Immature natural killer cell (primary cell): ENCODE data around the gene UBE2D3. TPM values are rescaled to one million over a fixed set of nuclear protein-coding genes. Genes with fewer than 3 reads are reported as not detected.
"Not testable (repeated sequence)": the region's sequence is repeated elsewhere in the genome, so short reads cannot be mapped to it uniquely, and the experiment has no call there.

Source experiments
- DNase-seq, 3 donors: peaks; one replicate each; pipeline ENCODE4 v3.0.0; 2022; ENCODE audit warnings: mixed read lengths in 1 of 3
- H3K27ac Mint-ChIP-seq, 6 donors: one replicate each; pipeline ENCODE4 v1.8.0; 2020; ENCODE audit warnings: mixed read lengths in 6 of 6, mild to moderate bottlenecking in 5 of 6, inconsistent platforms in 4 of 6, moderate library complexity in 3 of 6
- H3K27me3 Mint-ChIP-seq, 3 donors: one replicate each; pipeline ENCODE4 v1.8.0; 2020 to 2021; ENCODE audit warnings: low read depth in 3 of 3, mild to moderate bottlenecking in 3 of 3, mixed read lengths in 3 of 3, moderate library complexity in 3 of 3, inconsistent platforms in 1 of 3
- H3K36me3 Mint-ChIP-seq, 3 donors: one replicate each; pipeline ENCODE4 v1.8.0; 2020; ENCODE audit warnings: mixed read lengths in 3 of 3, inconsistent platforms in 2 of 3, mild to moderate bottlenecking in 2 of 3
- H3K4me1 Mint-ChIP-seq, 2 donors: one replicate each; pipeline ENCODE4 v1.8.0; 2020; ENCODE audit warnings: inconsistent platforms in 2 of 2, mild to moderate bottlenecking in 2 of 2, mixed read lengths in 2 of 2, moderate library complexity in 1 of 2
- H3K4me3 Mint-ChIP-seq, 5 donors: one replicate each; pipeline ENCODE4 v1.8.0; 2020; ENCODE audit warnings: mild to moderate bottlenecking in 5 of 5, mixed read lengths in 5 of 5, inconsistent platforms in 3 of 5, moderate library complexity in 3 of 5
- H3K9me3 Mint-ChIP-seq, 6 donors: one replicate each; pipeline ENCODE4 v1.8.0; 2020; ENCODE audit warnings: mild to moderate bottlenecking in 6 of 6, mixed read lengths in 6 of 6, inconsistent platforms in 4 of 6, moderate library complexity in 3 of 6
- polyA plus RNA-seq, 3 donors: library from polyadenylated mRNA; unstranded; fragments of 300-500 nt; fragmentation: Illumina TruSeq; gene quantifications; one replicate each; pipeline ENCODE4 v1.2.3, GENCODE V29; 2021

UBE2D3 gene
- polyA plus RNA-seq, 3 donors from 2014 or later = 411 to 718 (median 463) TPM

DNA sequence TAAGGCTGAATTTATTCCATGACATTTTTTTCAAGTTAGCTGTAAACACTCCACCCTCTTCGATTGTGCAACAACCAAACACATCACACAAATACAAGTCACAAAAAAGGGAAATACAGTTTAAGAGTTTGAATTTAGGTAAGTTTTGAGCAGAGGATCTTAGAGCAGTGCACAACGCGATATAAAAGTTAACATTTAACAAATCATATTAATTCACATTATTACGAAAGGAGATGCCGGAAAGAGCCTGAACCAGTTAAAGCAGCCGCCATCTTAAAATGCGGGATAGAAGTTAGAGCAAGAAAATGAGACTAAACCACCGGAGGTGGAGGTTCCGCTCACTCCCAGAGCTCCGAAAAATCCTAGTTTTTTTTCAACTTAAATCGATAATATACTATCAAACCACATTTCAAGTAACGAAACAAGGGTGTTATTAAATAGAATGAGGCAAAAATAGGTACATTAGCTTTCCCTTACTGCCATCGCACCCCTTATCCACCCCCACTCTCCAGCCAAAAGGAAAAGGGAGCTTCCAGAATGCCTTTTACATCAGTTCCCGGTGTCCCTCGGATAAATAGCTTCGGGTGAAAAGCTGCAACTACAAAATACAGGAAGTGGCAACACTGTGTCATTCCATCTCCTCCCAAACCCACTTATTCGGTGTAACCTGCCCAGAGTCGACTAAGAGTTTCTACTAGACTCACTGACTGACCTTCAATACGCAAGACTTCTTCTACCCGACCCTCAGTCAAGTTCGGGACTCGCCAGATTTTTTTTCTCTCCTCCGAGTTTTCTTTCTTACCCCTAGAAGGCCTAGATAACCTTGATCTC, 1.9 kb downstream of the UBE2D3 start:
- peak; percentile 32 to 44 (median 39) for DNase-seq
- no peak overlapping the region for H3K27ac Mint-ChIP-seq
- no peaks in the 10 kb centered on the region for H3K9me3 Mint-ChIP-seq
- H3K4me1 Mint-ChIP-seq = peaks cover 12 to 17% of the 10 kb centered on the region in 2 donors
- H3K36me3 Mint-ChIP-seq = peaks cover 0 to 3% (median 0%) of the 10 kb centered on the region in 3 donors
- H3K4me3 Mint-ChIP-seq = no peak overlapping the region
- peaks cover 0 to 2% (median 0%) of the 10 kb centered on the region in 3 donors for H3K27me3 Mint-ChIP-seq

DNA sequence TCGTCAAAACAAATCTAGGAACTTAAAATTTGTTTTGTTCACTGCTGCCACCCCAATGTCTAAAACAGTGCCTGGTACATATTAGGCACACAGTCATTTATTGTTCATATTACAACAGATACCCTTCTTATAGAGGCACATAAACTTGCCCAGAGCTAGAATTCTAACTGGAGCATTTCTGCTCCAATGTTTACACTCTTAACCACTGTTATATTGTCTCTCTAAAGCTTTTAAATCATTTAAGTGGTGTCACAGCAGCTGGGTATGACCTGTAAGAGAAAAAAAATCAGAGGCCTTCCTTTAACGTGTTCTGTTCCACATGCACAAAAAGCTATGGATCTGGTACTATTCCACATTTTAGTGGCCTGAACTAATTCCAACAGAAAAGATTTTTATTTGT, 3.0 kb downstream of the UBE2D3 start:
- Mint-ChIP-seq H3K27ac (no peak overlapping the region), H3K27me3 (peaks cover 0 to 5% (median 2%) of the 10 kb centered on the region in 3 donors), H3K4me1 (peaks cover 12 to 15% of the 10 kb centered on the region in 2 donors), H3K36me3 (peaks cover 0 to 4% (median 3%) of the 10 kb centered on the region in 3 donors), H3K9me3 (no peaks in the 10 kb centered on the region), H3K4me3 (no peak overlapping the region)
- no peak for DNase-seq

DNA sequence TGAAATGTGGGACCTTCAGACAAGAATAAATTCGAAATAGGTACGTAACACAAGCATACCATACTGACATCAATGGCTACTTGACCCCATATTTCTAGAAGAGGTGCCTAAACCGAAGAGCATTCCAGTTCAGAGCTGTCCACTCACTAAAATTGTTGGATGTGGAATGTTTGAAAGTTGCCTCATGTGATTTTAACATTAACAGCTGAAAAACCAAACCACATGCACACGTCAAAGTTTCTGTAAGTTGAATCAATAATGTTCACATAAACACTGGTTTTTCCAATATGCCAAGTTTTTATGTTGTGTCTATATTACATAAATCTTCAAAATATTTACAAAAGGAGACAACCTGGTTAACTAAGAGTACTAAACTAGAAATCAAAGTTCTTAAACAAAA, 3.5 kb downstream of the UBE2D3 start:
- peaks cover 0 to 6% (median 2%) of the 10 kb centered on the region in 3 donors for H3K27me3 Mint-ChIP-seq
- H3K9me3 Mint-ChIP-seq = no peaks in the 10 kb centered on the region
- H3K4me3 Mint-ChIP-seq = no peak overlapping the region
- H3K36me3 Mint-ChIP-seq = peaks cover 0 to 4% (median 3%) of the 10 kb centered on the region in 3 donors
- DNase-seq = no peak
- peak overlapping the region in 5 of 6 donors; percentile 51 to 91 (median 85) for H3K27ac Mint-ChIP-seq
- H3K4me1 Mint-ChIP-seq = peaks cover 10 to 11% of the 10 kb centered on the region in 2 donors

DNA sequence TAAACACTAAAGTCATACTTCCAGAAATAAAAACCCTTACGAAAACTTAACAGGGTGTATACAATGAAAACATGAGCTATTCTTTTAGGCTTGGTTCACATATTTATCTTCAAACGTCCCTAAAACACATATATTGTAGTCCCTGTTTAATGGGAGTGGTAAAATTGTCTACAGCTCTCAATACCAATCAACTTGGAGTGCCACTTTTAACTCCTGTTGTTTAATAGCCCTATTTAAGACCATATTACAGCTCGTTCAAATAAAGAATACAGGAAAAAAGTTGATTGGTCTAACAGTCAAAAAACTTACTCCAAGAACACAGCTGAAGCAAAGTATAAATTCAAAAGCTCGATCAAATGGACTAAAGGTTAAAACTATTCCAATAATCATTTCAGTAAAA, 3.9 kb downstream of the UBE2D3 start:
- Mint-ChIP-seq H3K4me3 (no peak overlapping the region), H3K27ac (peak overlapping the region in 5 of 6 donors; percentile 74 to 91 (median 87)), H3K27me3 (peaks cover 0 to 6% (median 2%) of the 10 kb centered on the region in 3 donors), H3K4me1 (peaks cover 5 to 11% of the 10 kb centered on the region in 2 donors), H3K9me3 (no peaks in the 10 kb centered on the region), H3K36me3 (peaks cover 0 to 4% (median 3%) of the 10 kb centered on the region in 3 donors)
- DNase-seq = no peak

DNA sequence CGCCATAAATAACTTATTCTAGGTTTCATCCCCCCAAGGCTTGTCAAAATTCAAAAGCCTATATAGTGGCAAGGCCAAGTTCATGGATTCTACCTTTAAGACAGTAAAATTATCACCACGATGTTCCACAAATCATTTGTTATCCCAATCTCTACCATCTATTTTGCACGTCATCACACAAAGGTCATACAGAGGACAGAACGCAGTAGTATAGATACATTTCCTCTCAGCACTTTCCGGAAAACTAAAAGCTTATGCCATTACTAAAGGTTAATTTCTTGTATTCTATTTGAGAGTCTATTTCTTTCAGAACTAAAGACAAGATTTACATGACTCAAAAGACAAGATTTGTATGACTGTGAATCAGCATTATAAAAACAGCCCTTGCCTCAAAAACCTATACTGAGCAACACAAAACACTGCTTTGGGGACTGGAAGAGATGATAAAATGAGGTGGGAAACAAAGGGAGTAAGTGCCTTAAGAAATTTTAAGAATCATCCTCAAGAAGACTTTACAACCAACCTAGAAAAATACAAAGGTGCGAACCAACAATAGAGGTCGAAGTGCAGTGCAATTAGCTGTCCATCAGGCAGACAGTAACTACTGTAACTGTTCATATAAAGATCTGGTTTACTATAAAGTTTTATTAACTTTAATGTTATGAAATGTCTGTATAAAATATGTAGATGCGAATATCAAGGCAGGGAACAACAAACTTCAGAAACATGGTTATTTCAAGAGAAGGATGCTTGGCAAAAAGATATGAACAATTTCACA, 7.6 kb downstream of the UBE2D3 start:
- peak; percentile 39 to 57 (median 50) for DNase-seq
- Mint-ChIP-seq H3K4me3 (peak overlapping the region in 4 of 5 donors; percentile 34 to 83 (median 63)), H3K9me3 (no peaks in the 10 kb centered on the region), H3K36me3 (peaks cover 0 to 6% (median 4%) of the 10 kb centered on the region in 3 donors), H3K27me3 (peaks cover 2 to 6% (median 2%) of the 10 kb centered on the region in 3 donors), H3K4me1 (peaks cover under 1 to 37% of the 10 kb centered on the region in 2 donors), H3K27ac (peak overlapping the region in 5 of 6 donors; percentile 80 to 94 (median 88))

DNA sequence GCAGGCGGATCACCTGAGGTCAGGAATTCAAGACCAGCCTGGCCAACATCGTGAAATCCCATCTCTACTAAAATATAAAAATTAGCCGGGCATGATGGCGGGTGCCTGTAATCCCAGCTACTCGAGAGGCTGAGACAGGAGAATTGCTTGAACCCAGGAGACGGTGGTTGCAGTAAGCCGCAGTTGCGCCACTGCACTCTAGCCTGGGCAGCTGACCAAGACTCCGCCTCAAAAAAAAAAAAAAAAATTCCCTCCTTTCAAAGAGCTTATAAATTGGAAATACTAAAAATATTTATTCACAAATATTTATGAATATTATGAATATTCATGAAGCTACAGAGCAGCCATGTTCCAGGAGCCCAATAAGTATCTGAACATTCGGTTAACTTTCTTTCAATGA, 8.3 kb downstream of the UBE2D3 start:
- not testable (repeated sequence) for DNase-seq, H3K27me3 Mint-ChIP-seq, H3K9me3 Mint-ChIP-seq, H3K36me3 Mint-ChIP-seq
- Mint-ChIP-seq H3K4me3 (peak overlapping the region; percentile 61 to 83 (median 71)), H3K27ac (peak overlapping the region; percentile 62 to 94 (median 86)), H3K4me1 (peaks cover 7 to 44% of the 10 kb centered on the region in 2 donors)

DNA sequence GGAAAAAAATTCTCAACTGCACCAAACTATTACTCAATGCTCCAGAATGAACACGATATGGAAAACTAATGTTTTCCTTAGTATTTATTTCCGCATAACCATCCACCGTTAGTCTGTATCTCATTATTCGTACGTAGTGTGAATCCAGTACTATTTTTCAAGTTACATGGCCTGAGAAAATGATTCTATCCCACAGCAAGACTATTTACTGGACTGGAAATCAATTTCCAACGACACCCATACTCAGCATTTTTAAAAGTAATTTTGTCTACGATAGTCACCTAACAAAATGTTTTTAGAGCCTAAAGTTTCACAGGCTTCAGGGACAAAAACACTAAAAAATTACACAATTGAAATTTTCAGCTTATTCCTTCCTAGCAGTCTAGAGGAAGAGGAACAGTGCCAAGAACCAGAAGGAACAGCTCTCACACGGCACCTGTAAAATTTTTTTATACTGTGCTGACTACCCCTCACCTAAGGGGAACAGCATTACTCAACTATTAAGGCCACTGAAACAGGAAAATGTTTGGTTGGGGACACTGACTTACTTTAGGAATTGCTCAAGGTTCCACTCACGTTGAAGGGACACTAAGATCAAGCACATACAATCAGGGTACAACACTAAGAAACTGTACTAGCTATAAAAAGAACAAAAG, 9.6 kb downstream of the UBE2D3 start:
- Mint-ChIP-seq H3K27me3 (peaks cover 2 to 6% (median 2%) of the 10 kb centered on the region in 3 donors), H3K4me3 (peak overlapping the region; percentile 31 to 69 (median 63)), H3K4me1 (peaks cover 21 to 56% of the 10 kb centered on the region in 2 donors), H3K27ac (peak overlapping the region; percentile 54 to 85 (median 68)), H3K36me3 (peaks cover 0 to 7% (median 4%) of the 10 kb centered on the region in 3 donors), H3K9me3 (no peaks in the 10 kb centered on the region)
- DNase-seq = no peak

DNA sequence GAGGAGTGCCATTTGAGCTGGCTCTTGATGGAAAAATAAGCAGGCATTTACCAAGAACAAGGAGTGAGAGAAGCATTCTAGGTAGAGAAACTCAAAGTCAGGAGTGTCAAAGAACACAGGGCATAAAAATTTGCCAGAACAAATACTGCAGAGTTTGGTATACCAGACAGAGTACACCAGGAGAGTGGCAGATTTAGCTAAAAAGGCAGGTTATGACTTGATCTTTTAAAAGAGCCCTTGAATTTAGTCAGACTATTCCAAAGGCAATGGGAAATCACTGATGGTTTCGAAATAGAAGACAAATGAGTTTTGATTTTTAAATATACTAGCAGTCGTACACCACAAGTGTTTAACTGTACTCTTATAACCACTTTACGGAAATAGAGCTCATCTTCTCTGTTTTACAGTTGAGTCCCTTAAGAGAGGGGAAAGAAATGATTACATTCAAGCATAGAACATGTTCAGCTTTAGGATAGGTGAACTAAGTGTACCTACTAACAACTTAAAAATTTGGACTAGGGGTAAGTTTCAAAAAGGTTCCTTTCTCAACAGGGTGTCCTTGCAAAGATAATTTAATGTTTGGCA, 10.2 kb downstream of the UBE2D3 start:
- peaks cover 0 to 7% (median 4%) of the 10 kb centered on the region in 3 donors for H3K36me3 Mint-ChIP-seq
- H3K27ac Mint-ChIP-seq = peak overlapping the region; percentile 54 to 85 (median 68)

DNA sequence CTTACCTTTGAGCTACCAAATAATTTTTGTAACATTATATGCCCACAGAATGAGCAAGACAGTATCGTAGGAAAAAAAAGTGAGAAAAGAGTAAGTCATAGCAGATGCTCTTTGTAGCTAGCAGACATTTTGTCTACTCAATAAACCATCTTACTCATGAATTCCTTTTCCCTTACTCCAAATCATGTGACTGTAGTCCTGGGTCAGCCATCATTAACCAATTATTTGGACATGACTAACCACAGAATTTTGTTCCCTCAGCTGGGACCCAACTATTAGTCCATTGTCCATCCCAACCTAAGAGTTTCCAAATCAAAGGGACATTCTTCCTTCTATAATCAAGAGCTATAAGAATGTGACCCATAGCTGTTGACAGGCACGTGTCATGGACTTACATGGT, 11.4 kb downstream of the UBE2D3 start:
- DNase-seq = no peak
- H3K27ac Mint-ChIP-seq = peak overlapping the region in 5 of 6 donors; percentile 59 to 81 (median 72)
- peaks cover 0 to 7% (median 4%) of the 10 kb centered on the region in 3 donors for H3K36me3 Mint-ChIP-seq
- H3K4me3 Mint-ChIP-seq = peak overlapping the region in 4 of 5 donors; percentile 25 to 63 (median 52)
- peaks cover 38 to 73% of the 10 kb centered on the region in 2 donors for H3K4me1 Mint-ChIP-seq
- H3K9me3 Mint-ChIP-seq = no peaks in the 10 kb centered on the region
- peaks cover 2 to 6% (median 4%) of the 10 kb centered on the region in 3 donors for H3K27me3 Mint-ChIP-seq

More for the DNA sequence above, 10.2 kb downstream of the UBE2D3 start:
- DNase-seq = no peak
- Mint-ChIP-seq H3K9me3 (no peaks in the 10 kb centered on the region), H3K27me3 (peaks cover 2 to 6% (median 2%) of the 10 kb centered on the region in 3 donors), H3K4me1 (peaks cover 27 to 62% of the 10 kb centered on the region in 2 donors), H3K4me3 (peak overlapping the region; percentile 31 to 69 (median 63))

DNA sequence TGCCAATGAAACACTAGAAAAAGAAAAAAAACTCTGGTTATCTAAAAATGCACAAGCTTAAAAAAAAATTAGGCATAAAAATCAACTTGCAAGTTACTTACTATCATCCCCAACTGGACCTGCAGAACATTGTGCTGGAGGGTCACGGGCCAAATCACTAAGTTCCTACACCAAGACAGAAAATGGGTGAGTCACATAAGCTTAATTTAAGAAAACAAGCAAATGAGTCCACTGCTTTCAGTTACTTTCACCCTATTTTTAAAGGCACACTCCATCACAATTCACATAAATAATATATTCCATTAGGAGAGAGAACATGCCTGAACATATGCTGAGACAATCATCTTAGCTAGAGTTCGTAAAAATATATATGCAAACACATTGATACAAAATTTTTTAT, 17.7 kb downstream of the UBE2D3 start:
- Mint-ChIP-seq H3K4me1 (peaks cover 76 to 93% of the 10 kb centered on the region in 2 donors), H3K36me3 (peaks cover 0 to 11% (median 10%) of the 10 kb centered on the region in 3 donors), H3K4me3 (peak overlapping the region in 2 of 5 donors; percentile 36 to 40), H3K27me3 (peaks cover 3 to 11% (median 3%) of the 10 kb centered on the region in 3 donors), H3K27ac (peak overlapping the region in 3 of 6 donors; percentile 30 to 63 (median 50)), H3K9me3 (peaks cover 0 to 1% (median 0%) of the 10 kb centered on the region in 6 donors)
- DNase-seq = no peak

DNA sequence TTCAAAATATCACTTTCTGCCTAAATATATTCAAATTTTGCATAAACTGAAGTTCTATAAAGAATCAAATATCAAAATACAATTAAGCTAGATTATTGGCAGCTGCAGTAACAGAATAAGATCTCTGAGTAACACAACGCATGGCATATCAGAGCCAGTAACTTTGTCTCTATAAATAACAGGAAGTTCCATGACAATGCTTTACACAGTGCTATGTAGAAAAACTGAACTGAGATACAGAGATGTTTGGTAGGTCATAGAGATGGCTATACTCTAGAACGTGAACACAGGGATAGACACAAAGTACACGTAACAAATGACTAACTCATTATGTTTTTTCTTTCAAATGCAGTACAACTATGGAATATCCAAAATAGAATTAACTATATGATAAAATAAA, 18.2 kb downstream of the UBE2D3 start:
- DNase-seq = no peak
- Mint-ChIP-seq H3K4me3 (peak overlapping the region in 3 of 5 donors; percentile 5 to 14 (median 12)), H3K27ac (peak overlapping the region in 5 of 6 donors; percentile 1 to 67 (median 33)), H3K9me3 (peaks cover 0 to 1% (median 0%) of the 10 kb centered on the region in 6 donors), H3K4me1 (peaks cover 71 to 88% of the 10 kb centered on the region in 2 donors), H3K36me3 (peaks cover 0 to 11% (median 10%) of the 10 kb centered on the region in 3 donors), H3K27me3 (peaks cover 3 to 11% (median 3%) of the 10 kb centered on the region in 3 donors)

DNA sequence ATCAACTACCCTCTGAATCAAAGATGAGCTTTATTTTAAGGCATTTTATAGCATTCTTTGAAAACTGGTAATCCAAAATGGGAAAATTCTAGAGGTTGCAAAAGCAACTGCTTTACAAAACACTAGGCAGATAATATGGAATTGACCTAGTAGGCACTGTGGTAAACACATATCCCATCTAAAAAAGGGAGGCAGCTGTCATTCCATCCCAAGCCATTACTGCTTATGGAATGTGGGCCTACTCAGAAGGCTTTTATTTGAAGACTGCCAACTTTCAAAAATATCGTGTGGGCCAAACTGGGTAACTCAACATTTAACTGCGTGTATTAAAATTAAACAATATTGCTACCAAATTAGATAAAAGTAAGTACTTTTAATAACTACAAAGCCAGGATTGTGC, 19.3 kb downstream of the UBE2D3 start:
- H3K4me3 Mint-ChIP-seq = no peak overlapping the region
- H3K27ac Mint-ChIP-seq = peak overlapping the region in 1 of 6 donors; percentile 9
- peaks cover 0 to 1% (median 0%) of the 10 kb centered on the region in 6 donors for H3K9me3 Mint-ChIP-seq
- DNase-seq = no peak
- H3K4me1 Mint-ChIP-seq = peaks cover 69 to 84% of the 10 kb centered on the region in 2 donors
- peaks cover 3 to 11% (median 3%) of the 10 kb centered on the region in 3 donors for H3K27me3 Mint-ChIP-seq
- H3K36me3 Mint-ChIP-seq = peaks cover 0 to 17% (median 10%) of the 10 kb centered on the region in 3 donors
